HEK293 (cell line): Measurements from ENCODE around the gene OR10X1.

Experiments
- PRDM6 ChIP-seq: fragments of 450-650 bp; formaldehyde crosslinking; IDR thresholded peaks from 2 replicates; pipeline ENCODE4 v1.5.1; 2017; ENCODE audit warnings: missing biosample characterization, missing genetic modification characterization
- ZNF768 ChIP-seq: fragments of 450-650 bp; formaldehyde crosslinking; IDR thresholded peaks from 2 replicates; pipeline ENCODE4 v1.5.1; 2018; ENCODE audit warnings: missing biosample characterization, mild to moderate bottlenecking, missing genetic modification characterization
- ZNF785 ChIP-seq: fragments of 450-650 bp; formaldehyde crosslinking; IDR thresholded peaks from 2 replicates; pipeline ENCODE4 v1.5.1; 2016; ENCODE audit warnings: missing biosample characterization, missing genetic modification characterization

- TF ChIP-seq ZNF785 (tag by site-specific recombination) (no peak), PRDM6 (tag by site-specific recombination) (no peak), ZNF768 (tag by site-specific recombination) (no peak)
These were observed 2.1 kb downstream of the OR10X1 start for GRCh38 chr1:158577561-158577960.
